Measurements from ENCODE around the gene XYLT2.

Gene XYLT2

GRCh38 chr17:50337956-50338355, 8.0 kb upstream of the XYLT2 start:
- no peak overlapping the region for H3K4me3 ChIP-seq (ENCODE audit: low read depth, low read length)
- DNase-seq (ENCODE audit: low read depth), result no peak
- in situ Hi-C loops (cut with HindIII; ENCODE audit: low sequenced_read_pairs), result no loop called here
- no peak for TF ChIP-seq CTCF (IDR thresholded peaks at IDR 0.05; ENCODE audit: low read depth, low read length, missing control alignments)

GRCh38 chr17:50338645-50339044, 7.3 kb upstream of the XYLT2 start:
- H3K4me3 ChIP-seq (ENCODE audit: low read depth, low read length), result no peak overlapping the region
- no peak for DNase-seq (ENCODE audit: low read depth)
- in situ Hi-C loops (cut with HindIII; ENCODE audit: low sequenced_read_pairs), result no loop called here
- no peak for TF ChIP-seq CTCF (IDR thresholded peaks at IDR 0.05; ENCODE audit: low read depth, low read length, missing control alignments)

- in situ Hi-C loops (cut with HindIII; ENCODE audit: low sequenced_read_pairs), result no loop called here
- no peak overlapping the region for H3K4me3 ChIP-seq (ENCODE audit: low read depth, low read length)
- DNase-seq (ENCODE audit: low read depth), result no peak
- TF ChIP-seq CTCF (IDR thresholded peaks at IDR 0.05; ENCODE audit: low read depth, low read length, missing control alignments), result no peak
These were observed 6.5 kb upstream of the XYLT2 start for GRCh38 chr17:50339381-50339780.

GRCh38 chr17:50344731-50345365, 1.1 kb upstream of the XYLT2 start:
- in situ Hi-C loops (cut with HindIII; ENCODE audit: low sequenced_read_pairs), result no loop called here
- DNase-seq (ENCODE audit: low read depth), result no peak
- H3K4me3 ChIP-seq (ENCODE audit: low read depth, low read length), result no peak overlapping the region
- no peak for TF ChIP-seq CTCF (IDR thresholded peaks at IDR 0.05; ENCODE audit: low read depth, low read length, missing control alignments)

GRCh38 chr17:50346313-50347116, 589 bp downstream of the XYLT2 start:
- no peak for TF ChIP-seq CTCF (IDR thresholded peaks at IDR 0.05; ENCODE audit: low read depth, low read length, missing control alignments)
- no peak for DNase-seq (ENCODE audit: low read depth)
- H3K4me3 ChIP-seq (ENCODE audit: low read depth, low read length), result peak overlapping the region; percentile 66
- in situ Hi-C loops (cut with HindIII; ENCODE audit: low sequenced_read_pairs), result no loop called here

GRCh38 chr17:50347117-50347893, 1.4 kb downstream of the XYLT2 start:
- no peak for TF ChIP-seq CTCF (IDR thresholded peaks at IDR 0.05; ENCODE audit: low read depth, low read length, missing control alignments)
- H3K4me3 ChIP-seq (ENCODE audit: low read depth, low read length), result peak overlapping the region; percentile 66
- in situ Hi-C loops (cut with HindIII; ENCODE audit: low sequenced_read_pairs), result no loop called here
- DNase-seq (ENCODE audit: low read depth), result no peak
